ENCODE measurements around the gene SIX4. TPM values are rescaled to one million over a fixed set of nuclear protein-coding genes. Genes with fewer than 3 reads are reported as not detected.
"Not testable (repeated sequence)": the region's sequence is repeated elsewhere in the genome, so short reads cannot be mapped to it uniquely, and the experiment has no call there.

The SIX4 gene
- polyA plus RNA-seq, 2 donors, result 0.04 to 0.07 TPM

DNA sequence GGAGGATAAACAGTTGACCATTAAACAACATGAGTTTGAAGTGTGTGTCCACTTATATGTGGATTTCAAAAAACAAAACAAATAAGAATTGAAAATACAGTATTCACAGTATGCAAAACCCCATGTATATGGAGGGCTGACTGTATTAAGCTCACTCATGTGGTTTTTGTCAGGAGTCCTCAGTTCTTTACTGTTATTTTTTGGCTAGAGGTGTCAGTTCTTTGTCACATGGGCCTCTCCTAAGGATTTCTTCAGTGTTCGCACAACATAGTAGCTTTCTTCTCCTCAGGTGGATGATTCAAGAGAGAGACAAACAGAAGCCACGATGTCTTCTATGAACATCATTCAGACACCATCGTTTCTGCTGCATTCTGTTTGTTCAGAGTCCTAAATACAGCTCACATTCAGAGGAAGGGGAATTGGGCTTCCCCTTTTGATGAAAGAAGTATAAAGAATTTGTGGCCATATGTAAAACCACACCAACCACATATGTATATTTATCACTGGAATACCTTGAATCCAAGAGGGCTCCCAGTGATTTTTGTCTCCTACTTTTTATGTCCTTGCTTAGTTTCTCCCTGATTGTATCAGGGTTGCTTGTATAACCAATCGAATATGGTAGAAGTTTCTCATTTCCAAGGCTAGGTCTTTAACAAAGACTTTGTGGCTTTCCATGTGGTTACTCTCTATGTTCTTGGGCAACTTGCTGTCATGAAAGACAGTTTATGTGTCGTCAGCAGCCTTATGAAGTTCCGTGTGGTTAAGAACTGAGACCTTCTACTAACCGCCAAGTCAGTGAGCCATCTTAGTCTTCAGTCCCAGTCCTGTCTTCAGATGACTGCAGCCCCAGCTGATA is 29.3 kb upstream of the SIX4 start:
- WGBS, 2 donors, result 82% methylated on average over 7 of the region's 7 CpGs
- Histone ChIP-seq H3K4me1 (ENCODE audit: control insufficient read depth in 2 of 2, insufficient read depth in 2 of 2, low read length in 1 of 2) (no peaks in the 10 kb centered on the region), H3K27ac (ENCODE audit: low read depth in 2 of 2, low read length in 1 of 2) (no peak overlapping the region)

DNA sequence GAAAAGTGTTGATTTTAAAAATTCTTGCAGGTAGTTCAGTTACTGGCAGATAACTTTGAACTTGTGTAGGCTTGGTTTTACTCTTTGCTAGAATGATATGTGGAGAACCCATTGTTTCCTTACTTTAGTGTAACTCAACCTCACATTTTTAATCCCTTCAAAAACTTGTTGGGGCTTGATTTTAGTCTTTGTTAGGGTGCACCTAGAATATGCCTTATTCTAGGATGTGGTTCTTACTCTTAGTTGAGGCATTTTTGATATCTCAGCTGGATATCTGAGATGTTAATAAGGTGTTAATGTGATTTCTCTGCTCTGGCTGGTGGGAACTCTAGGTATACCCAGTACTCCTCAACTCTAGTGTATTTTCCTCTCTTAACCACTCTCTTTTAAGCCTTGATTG is 20.4 kb upstream of the SIX4 start:
- no peaks in the 10 kb centered on the region for H3K4me1 ChIP-seq (ENCODE audit: control insufficient read depth in 2 of 2, insufficient read depth in 2 of 2, low read length in 1 of 2)
- H3K9me3 ChIP-seq (ENCODE audit: control insufficient read depth in 2 of 2, insufficient read depth in 1 of 2, low read depth in 1 of 2, low read length in 1 of 2), result no peaks in the 10 kb centered on the region
- no peak overlapping the region for H3K27ac ChIP-seq (ENCODE audit: low read depth in 2 of 2, low read length in 1 of 2)
- no peaks in the 10 kb centered on the region for H3K36me3 ChIP-seq (ENCODE audit: control insufficient read depth in 2 of 2, insufficient read depth in 2 of 2, low read length in 1 of 2)
- H3K4me3 ChIP-seq (ENCODE audit: low read depth in 1 of 2, low read length in 2 of 2), result no peak overlapping the region
- no peaks in the 10 kb centered on the region for H3K27me3 ChIP-seq (ENCODE audit: control insufficient read depth in 1 of 2, insufficient read depth in 2 of 2, low read length in 2 of 2)

More for the DNA sequence above, 29.3 kb upstream of the SIX4 start:
- H3K4me3 ChIP-seq (ENCODE audit: low read depth in 1 of 2, low read length in 2 of 2), result no peak overlapping the region
- H3K27me3 ChIP-seq (ENCODE audit: control insufficient read depth in 1 of 2, insufficient read depth in 2 of 2, low read length in 2 of 2), result no peaks in the 10 kb centered on the region
- no peaks in the 10 kb centered on the region for H3K36me3 ChIP-seq (ENCODE audit: control insufficient read depth in 2 of 2, insufficient read depth in 2 of 2, low read length in 1 of 2)
- no peaks in the 10 kb centered on the region for H3K9me3 ChIP-seq (ENCODE audit: control insufficient read depth in 2 of 2, insufficient read depth in 1 of 2, low read depth in 1 of 2, low read length in 1 of 2)

- Histone ChIP-seq H3K27ac (ENCODE audit: low read depth in 2 of 2, low read length in 1 of 2) (no peak overlapping the region), H3K36me3 (ENCODE audit: control insufficient read depth in 2 of 2, insufficient read depth in 2 of 2, low read length in 1 of 2) (no peaks in the 10 kb centered on the region), H3K27me3 (ENCODE audit: control insufficient read depth in 1 of 2, insufficient read depth in 2 of 2, low read length in 2 of 2) (no peaks in the 10 kb centered on the region), H3K4me1 (ENCODE audit: control insufficient read depth in 2 of 2, insufficient read depth in 2 of 2, low read length in 1 of 2) (no peaks in the 10 kb centered on the region), H3K9me3 (ENCODE audit: control insufficient read depth in 2 of 2, insufficient read depth in 1 of 2, low read depth in 1 of 2, low read length in 1 of 2) (no peaks in the 10 kb centered on the region), H3K4me3 (ENCODE audit: low read depth in 1 of 2, low read length in 2 of 2) (no peak overlapping the region)
- 91 to 93% methylated on average over 4 of the region's 4 CpGs for WGBS, 2 donors
Measured at GRCh38 chr14:60738843-60739508, 14.8 kb upstream of the SIX4 start.

GRCh38 chr14:60736494-60736893 is 12.3 kb upstream of the SIX4 start:
- WGBS, 2 donors, result 28 to 30% methylated on average over 4 of the region's 4 CpGs
- no peak overlapping the region for H3K27ac ChIP-seq (ENCODE audit: low read depth in 2 of 2, low read length in 1 of 2)
- H3K4me3 ChIP-seq (ENCODE audit: low read depth in 1 of 2, low read length in 2 of 2), result no peak overlapping the region
- no peaks in the 10 kb centered on the region for H3K36me3 ChIP-seq (ENCODE audit: control insufficient read depth in 2 of 2, insufficient read depth in 2 of 2, low read length in 1 of 2)
- H3K27me3 ChIP-seq (ENCODE audit: control insufficient read depth in 1 of 2, insufficient read depth in 2 of 2, low read length in 2 of 2), result no peaks in the 10 kb centered on the region
- H3K9me3 ChIP-seq (ENCODE audit: control insufficient read depth in 2 of 2, insufficient read depth in 1 of 2, low read depth in 1 of 2, low read length in 1 of 2), result no peaks in the 10 kb centered on the region
- H3K4me1 ChIP-seq (ENCODE audit: control insufficient read depth in 2 of 2, insufficient read depth in 2 of 2, low read length in 1 of 2), result no peaks in the 10 kb centered on the region

DNA sequence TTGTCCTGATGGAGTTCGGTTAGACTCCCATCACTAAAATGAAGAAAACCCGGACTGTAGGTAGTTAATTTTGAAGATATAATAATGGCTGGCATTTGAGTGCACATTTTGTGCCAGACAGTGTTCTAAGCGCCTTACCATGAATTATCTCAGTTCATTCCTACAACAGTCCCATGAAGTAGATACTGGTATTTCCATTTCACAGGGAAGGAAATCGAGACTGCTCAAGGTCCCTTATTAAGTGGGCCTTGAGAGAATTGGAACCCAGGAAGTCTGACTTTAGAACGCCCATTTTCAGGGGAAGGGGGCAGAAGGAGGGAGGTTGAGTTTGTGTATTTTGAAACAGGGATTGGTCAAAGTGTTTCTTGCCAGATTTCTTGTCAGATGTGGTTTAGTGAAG is 11.3 kb upstream of the SIX4 start:
- peak overlapping the region; percentile 20 to 92 for H3K4me3 ChIP-seq (ENCODE audit: low read depth in 1 of 2, low read length in 2 of 2)
- no peaks in the 10 kb centered on the region for H3K9me3 ChIP-seq (ENCODE audit: control insufficient read depth in 2 of 2, insufficient read depth in 1 of 2, low read depth in 1 of 2, low read length in 1 of 2)
- H3K27ac ChIP-seq (ENCODE audit: low read depth in 2 of 2, low read length in 1 of 2), result no peak overlapping the region
- H3K27me3 ChIP-seq (ENCODE audit: control insufficient read depth in 1 of 2, insufficient read depth in 2 of 2, low read length in 2 of 2), result no peaks in the 10 kb centered on the region
- no peaks in the 10 kb centered on the region for H3K4me1 ChIP-seq (ENCODE audit: control insufficient read depth in 2 of 2, insufficient read depth in 2 of 2, low read length in 1 of 2)
- 12 to 14% methylated on average over 5 of the region's 5 CpGs for WGBS, 2 donors
- H3K36me3 ChIP-seq (ENCODE audit: control insufficient read depth in 2 of 2, insufficient read depth in 2 of 2, low read length in 1 of 2), result no peaks in the 10 kb centered on the region

DNA sequence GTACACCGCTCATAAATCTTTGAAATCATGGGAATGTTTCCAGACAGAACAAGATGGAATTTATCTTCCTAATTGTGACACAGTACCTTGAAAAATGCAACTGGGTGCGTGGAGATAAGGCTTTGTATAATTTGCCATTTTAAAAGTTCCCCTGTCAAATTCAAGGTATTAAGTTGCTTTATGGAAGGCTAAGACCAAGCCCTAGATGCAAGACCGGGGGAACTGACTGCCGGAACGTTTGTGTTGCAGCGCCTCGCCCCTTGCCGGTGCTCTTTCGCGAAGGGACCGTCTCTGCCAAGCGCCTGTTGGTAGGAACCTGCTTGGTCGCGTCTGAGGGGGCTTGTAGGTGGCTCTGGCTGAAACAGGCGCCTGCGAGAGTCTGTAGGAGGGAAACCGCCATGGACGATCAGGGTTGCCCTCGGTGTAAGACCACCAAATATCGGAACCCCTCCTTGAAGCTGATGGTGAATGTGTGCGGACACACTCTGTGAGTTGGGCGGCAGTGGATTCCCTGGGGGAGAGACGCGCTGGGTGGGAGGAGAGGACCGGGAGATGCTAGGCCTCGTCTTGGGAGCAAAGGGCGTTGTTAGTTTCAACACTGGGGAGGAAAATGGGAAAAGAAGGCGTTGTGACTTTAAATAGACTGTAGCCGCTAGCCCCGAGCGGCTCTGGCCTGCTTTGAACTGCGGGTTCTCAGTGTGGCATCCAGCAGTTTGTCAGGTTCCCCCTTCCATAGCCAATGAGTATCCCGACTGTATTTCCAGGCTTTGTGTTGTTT is 10.5 kb upstream of the SIX4 start, which contains the start of gene MNAT1:
Gene MNAT1, plus strand, starts transcription at position 297 of the 778 bp plus-strand sequence. Its CDS starts 102 bp downstream, at position 399.
- H3K27ac ChIP-seq (ENCODE audit: low read depth in 2 of 2, low read length in 1 of 2), result peak within 1 kb of the TSS; percentile 30 to 65
- H3K27me3 ChIP-seq (ENCODE audit: control insufficient read depth in 1 of 2, insufficient read depth in 2 of 2, low read length in 2 of 2), result no peaks in the 10 kb centered on the region
- H3K4me1 ChIP-seq (ENCODE audit: control insufficient read depth in 2 of 2, insufficient read depth in 2 of 2, low read length in 1 of 2), result no peaks in the 10 kb centered on the region
- no peaks in the 10 kb centered on the region for H3K9me3 ChIP-seq (ENCODE audit: control insufficient read depth in 2 of 2, insufficient read depth in 1 of 2, low read depth in 1 of 2, low read length in 1 of 2)
- H3K4me3 ChIP-seq (ENCODE audit: low read depth in 1 of 2, low read length in 2 of 2), result peak within 1 kb of the TSS; percentile 83 to 92
- no peaks in the 10 kb centered on the region for H3K36me3 ChIP-seq (ENCODE audit: control insufficient read depth in 2 of 2, insufficient read depth in 2 of 2, low read length in 1 of 2)
- WGBS, 2 donors, result 2% methylated on average over 33 of the region's 33 CpGs

GRCh38 chr14:60732840-60733483 is 8.8 kb upstream of the SIX4 start:
- Histone ChIP-seq H3K9me3 (ENCODE audit: control insufficient read depth in 2 of 2, insufficient read depth in 1 of 2, low read depth in 1 of 2, low read length in 1 of 2) (no peaks in the 10 kb centered on the region), H3K27ac (ENCODE audit: low read depth in 2 of 2, low read length in 1 of 2) (no peak overlapping the region), H3K27me3 (ENCODE audit: control insufficient read depth in 1 of 2, insufficient read depth in 2 of 2, low read length in 2 of 2) (no peaks in the 10 kb centered on the region), H3K36me3 (ENCODE audit: control insufficient read depth in 2 of 2, insufficient read depth in 2 of 2, low read length in 1 of 2) (no peaks in the 10 kb centered on the region), H3K4me3 (ENCODE audit: low read depth in 1 of 2, low read length in 2 of 2) (no peak overlapping the region), H3K4me1 (ENCODE audit: control insufficient read depth in 2 of 2, insufficient read depth in 2 of 2, low read length in 1 of 2) (no peaks in the 10 kb centered on the region)
- 65 to 77% methylated on average over 4 of the region's 4 CpGs for WGBS, 2 donors

- H3K27me3 ChIP-seq (ENCODE audit: control insufficient read depth in 1 of 2, insufficient read depth in 2 of 2, low read length in 2 of 2); H3K4me1 ChIP-seq (ENCODE audit: control insufficient read depth in 2 of 2, insufficient read depth in 2 of 2, low read length in 1 of 2); H3K4me3 ChIP-seq (ENCODE audit: low read depth in 1 of 2, low read length in 2 of 2); H3K9me3 ChIP-seq (ENCODE audit: control insufficient read depth in 2 of 2, insufficient read depth in 1 of 2, low read depth in 1 of 2, low read length in 1 of 2); H3K27ac ChIP-seq (ENCODE audit: low read depth in 2 of 2, low read length in 1 of 2); H3K36me3 ChIP-seq (ENCODE audit: control insufficient read depth in 2 of 2, insufficient read depth in 2 of 2, low read length in 1 of 2): not testable (repeated sequence)
- WGBS, 2 donors, result 94 to 95% methylated on average over 5 of the region's 5 CpGs
Measured at GRCh38 chr14:60731291-60731690, 7.1 kb upstream of the SIX4 start.
